GM18505 (cell line): ENCODE results near the gene TRAF3.
"Not testable (repeated sequence)": the region's sequence is repeated elsewhere in the genome, so short reads cannot be mapped to it uniquely, and the experiment has no call there.

Experiments
- ATAC-seq: cut with Tn5 transposase; IDR thresholded peaks from one replicate; pipeline ENCODE4 v1.9.1; 2021; ENCODE audit not compliant: unreplicated experiment
- POLR2A ChIP-seq: IDR thresholded peaks from 4 replicates; pipeline ENCODE4 v1.6.1; 2011; ENCODE audit warnings: borderline replicate concordance; ENCODE audit not compliant: insufficient read depth, insufficient read length; ENCODE audit errors: extremely low read depth

The TRAF3 gene

GRCh38 chr14:102827716-102828115 lies 50.5 kb downstream of the TRAF3 start:
- no peak for ATAC-seq
- TF ChIP-seq POLR2A, result no peak

DNA sequence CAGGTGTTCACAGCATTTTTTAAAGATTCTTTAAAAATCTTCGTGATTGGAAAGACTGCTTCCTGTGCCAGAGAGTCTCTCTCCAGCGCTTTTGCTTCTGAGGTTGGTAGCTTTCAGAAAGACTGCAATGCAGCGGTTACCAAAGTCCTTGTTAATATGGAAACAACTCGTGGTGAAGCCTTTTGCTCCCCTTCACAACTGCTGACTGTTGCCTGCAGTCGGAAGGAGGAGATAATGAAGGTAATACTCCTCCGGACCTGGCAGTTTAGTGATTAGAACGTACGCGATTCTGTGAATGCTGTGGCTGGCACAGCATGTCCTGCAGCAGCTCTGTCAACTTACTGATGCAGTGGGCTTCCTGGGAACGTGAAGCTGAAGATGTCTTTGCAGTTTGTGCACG lies 50.9 kb downstream of the TRAF3 start:
- ATAC-seq, result no peak
- TF ChIP-seq POLR2A, result no peak

GRCh38 chr14:102829016-102829548 lies 51.8 kb downstream of the TRAF3 start:
- TF ChIP-seq POLR2A, result no peak
- no peak for ATAC-seq

GRCh38 chr14:102830474-102831045 lies 53.3 kb downstream of the TRAF3 start:
- no peak for TF ChIP-seq POLR2A
- no peak for ATAC-seq

- ATAC-seq, result no peak
- TF ChIP-seq POLR2A, result no peak
These were observed 54.0 kb downstream of the TRAF3 start for GRCh38 chr14:102831163-102831804.

GRCh38 chr14:102833341-102833740 lies 56.1 kb downstream of the TRAF3 start:
- TF ChIP-seq POLR2A, result no peak
- ATAC-seq, result no peak

DNA sequence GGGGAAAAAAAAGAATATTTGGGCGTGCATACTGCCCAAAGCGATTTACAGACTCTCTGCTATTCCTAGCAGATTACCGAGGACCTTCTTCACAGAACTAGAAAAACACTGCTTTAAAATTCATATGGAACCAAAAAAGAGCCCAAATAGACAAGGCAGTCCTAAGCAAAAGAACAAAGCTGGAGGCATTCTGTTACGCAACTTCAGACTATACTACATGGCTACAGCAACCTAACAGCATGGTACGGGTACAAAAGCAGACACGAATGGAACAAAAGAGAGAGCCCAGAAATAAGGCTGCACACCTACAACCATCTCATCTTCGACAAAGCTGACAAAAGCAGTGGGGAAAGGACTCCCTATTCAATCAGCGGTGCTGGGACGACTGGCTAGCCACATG lies 56.7 kb downstream of the TRAF3 start:
- no peak for TF ChIP-seq POLR2A

DNA sequence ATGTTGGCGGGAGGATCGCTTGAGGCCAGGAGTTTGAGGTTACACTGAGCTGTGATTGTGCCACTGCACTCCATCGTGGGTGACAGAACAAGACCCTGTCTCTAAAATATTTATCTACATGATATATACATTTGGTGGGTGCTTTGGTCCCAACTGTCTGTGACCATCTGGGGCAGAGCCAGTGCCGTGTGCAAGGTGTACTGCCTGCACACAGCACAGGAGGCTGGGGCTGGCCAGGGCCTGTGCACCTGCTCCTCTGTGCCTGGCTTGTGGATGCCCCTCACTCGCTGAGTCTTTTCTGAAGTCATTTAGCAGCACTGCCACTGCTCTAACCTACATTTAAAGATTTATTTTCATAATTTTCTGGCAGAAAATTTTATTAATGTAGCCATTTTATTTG lies 58.7 kb downstream of the TRAF3 start:
- TF ChIP-seq POLR2A, result no peak
- no peak for ATAC-seq

More for the DNA sequence above, 56.7 kb downstream of the TRAF3 start:
- ATAC-seq, result no peak

DNA sequence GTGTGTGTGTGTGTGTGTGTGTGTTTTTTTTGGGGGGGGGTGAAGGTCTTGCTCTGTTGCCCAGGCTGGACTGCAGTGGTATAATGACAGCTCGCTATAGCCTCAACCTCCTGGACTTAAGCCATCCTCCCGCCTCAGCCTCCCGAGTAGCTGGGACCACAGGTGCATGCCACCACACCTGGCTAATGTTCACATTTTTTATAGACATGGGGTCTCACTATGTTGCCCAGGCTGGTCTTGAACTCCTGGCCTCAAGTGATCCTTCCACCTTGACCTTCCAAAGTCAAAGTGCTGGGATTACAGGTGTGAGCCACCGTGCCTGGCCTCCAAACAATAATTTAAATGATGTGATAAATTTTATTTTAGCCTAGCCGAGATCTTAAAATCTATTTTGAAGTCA lies 59.9 kb downstream of the TRAF3 start:
- ATAC-seq, result not testable (repeated sequence)

DNA sequence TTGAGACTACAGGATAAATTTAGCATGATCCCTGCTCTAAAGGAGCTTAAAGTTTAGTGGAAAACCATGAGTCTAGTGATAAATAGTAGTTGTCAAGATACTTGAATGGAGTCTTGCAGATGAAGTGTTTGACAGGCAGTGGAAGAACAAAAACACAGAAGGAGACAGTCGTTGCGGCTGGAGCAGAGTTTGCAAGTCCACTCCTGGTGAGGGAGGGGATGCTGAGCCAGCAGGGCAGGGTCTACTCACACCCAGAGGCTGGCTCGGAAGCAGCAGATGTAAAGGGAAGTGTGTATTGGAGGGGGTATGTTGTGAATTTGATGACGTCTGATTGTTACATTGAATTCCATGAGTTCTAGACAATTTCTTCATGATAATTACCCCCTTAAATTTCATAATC lies 61.3 kb downstream of the TRAF3 start:
- no peak for TF ChIP-seq POLR2A
- ATAC-seq, result no peak

- ATAC-seq, result no peak
- no peak for TF ChIP-seq POLR2A
These were observed 62.9 kb downstream of the TRAF3 start for GRCh38 chr14:102840115-102840514.

DNA sequence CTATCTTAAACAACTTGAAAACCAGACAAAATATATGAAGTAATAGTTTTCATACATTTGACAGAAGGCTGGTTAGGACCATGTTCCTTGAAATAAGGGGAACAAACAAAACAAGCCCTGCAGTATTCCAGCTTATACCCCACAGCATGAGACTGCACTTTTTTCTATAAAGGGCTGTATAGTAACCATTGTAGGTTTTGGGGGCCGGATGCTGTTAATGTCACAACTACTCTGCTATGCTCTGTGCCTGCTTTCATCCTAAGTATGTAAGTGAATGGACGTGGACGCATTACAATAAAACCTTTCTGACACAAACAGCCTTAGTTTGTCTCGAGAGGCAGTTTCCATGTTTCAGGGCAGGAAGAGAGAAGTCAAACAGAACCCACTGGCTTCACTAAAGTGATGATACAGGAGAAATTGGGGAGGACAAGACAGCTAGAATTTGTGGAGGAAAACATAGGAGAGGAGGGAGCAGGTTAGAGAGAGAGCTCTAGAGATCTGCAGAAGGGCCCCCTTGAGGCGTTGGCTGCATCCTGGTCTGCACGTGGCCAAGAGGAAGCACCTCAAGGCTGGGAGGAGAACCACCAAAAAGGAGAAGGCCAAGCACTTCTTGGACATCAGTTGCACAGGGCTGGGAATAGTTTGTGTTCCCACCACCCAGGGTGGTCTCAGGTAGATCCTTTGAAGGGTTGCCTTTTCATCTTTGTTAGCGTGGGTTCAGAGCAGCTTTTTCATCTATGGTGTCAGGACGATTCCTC lies 63.7 kb downstream of the TRAF3 start:
- TF ChIP-seq POLR2A, result peak; percentile 30
- no peak for ATAC-seq

DNA sequence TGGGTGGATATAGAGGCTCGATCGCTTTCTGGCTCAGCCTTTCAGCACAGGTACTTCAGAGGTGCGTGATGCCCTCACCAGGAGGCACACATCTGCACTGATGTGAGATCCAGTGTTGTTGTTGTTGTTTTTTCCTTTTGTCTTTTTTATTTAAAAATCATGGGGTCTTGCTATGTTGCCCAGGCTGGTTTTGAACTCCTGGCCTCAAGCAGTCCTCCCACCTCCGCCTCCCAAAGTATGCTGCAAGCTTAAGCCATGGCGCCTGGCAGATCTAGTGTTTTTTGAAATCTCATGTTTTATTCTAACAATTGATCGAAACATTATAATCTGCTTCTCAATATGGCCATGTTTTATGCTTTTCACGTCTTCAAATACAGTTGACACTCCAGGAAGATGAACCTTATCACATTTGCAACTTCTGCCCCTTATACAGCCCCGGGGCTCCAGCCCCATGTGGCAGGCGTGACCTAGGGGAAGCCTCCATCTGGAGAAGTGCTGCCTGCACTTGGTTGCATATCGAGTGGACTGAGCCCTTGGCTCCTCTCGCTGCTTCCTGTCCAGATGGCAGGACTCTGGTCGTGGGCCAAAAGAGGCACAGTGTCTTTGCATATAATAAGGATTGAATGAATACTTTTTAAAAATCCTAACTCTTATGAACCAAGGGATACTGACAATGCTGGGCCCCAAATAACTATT lies 71.7 kb downstream of the TRAF3 start:
- no peak for TF ChIP-seq POLR2A
- ATAC-seq, result no peak

GRCh38 chr14:102849526-102850379 lies 72.5 kb downstream of the TRAF3 start:
- no peak for ATAC-seq
- TF ChIP-seq POLR2A, result no peak
